Ovary (tissue), 9 donors: ENCODE results near the gene SPATA33. TPM values are rescaled to one million over a fixed set of nuclear protein-coding genes. Genes with fewer than 3 reads are reported as not detected.

Source experiments
- DNase-seq, 5 donors: peaks; one replicate each; pipeline ENCODE4 v3.0.0-alpha.2; 2019 to 2020
- H3K27ac ChIP-seq, 2 donors: fragments of 200-600 bp; one replicate each; pipeline versions ENCODE4 v1.5.1 to v1.8.0; 2019 to 2022
- H3K27me3 ChIP-seq: fragments of 200-600 bp; one replicate; pipeline ENCODE4 v1.8.0; 2022
- H3K36me3 ChIP-seq: fragments of 200-600 bp; sonication (generic); one replicate; pipeline ENCODE4 v1.5.1; 2019
- H3K4me1 ChIP-seq: one replicate; pipeline ENCODE4 v1.8.1; 2013; ENCODE audit warnings: mild to moderate bottlenecking, moderate library complexity; ENCODE audit not compliant: insufficient read depth
- H3K4me3 ChIP-seq: fragments of 200-600 bp; sonication (generic); one replicate; pipeline ENCODE4 v1.5.1; 2017
- H3K9me3 ChIP-seq, 2 donors: fragments of 200-600 bp in 1 of 2; sonication (generic) in 1 of 2; one replicate each; pipeline versions ENCODE4 v1.5.1 to v1.8.1; 2013 to 2019; ENCODE audit warnings: mild to moderate bottlenecking in 1 of 2, moderate library complexity in 1 of 2
- EP300 ChIP-seq: sonication (generic); formaldehyde crosslinking; IDR thresholded peaks from one replicate; pipeline ENCODE4 v1.6.1; 2017; ENCODE audit warnings: antibody characterized with exemption
- POLR2A ChIP-seq: fragments of 450-650 bp; IDR thresholded peaks from one replicate; pipeline ENCODE4 v1.6.1; 2017; ENCODE audit warnings: antibody characterized with exemption, mild to moderate bottlenecking, moderate library complexity
- WGBS, 3 donors: extraction: QIAGEN DNeasy Blood & Tissue Kit in 1 of 3; methylation state at CpG; one replicate each; pipeline versions ENCODE4 v1.1.5 to v1.1.7; 2013 to 2017; 5-methylcytosine and 5-hydroxymethylcytosine counted together
- intact Hi-C, 4 donors: fragments of 100-400 bp; cut with DNase I; formaldehyde crosslinking; loops; one replicate each; pipeline versions ENCODE4 v1.11.0 to v1.15.1; 2022 to 2023
- polyA plus RNA-seq, 2 donors: library from polyadenylated mRNA; stranded (reverse); fragments of 200-250 nt in 1 of 2; fragments of 350-450 nt in 1 of 2; fragmentation: Illumina TruSeq in 1 of 2; extraction: RNeasy Lipid Tissue Mini Kit (QIAGEN cat#74804) in 1 of 2; gene quantifications; one replicate each; pipeline ENCODE4 v1.2.3, GENCODE V29; 2013 to 2014
- total RNA-seq, 7 donors: library from RNA; depleted of rRNA in 2 of 7; stranded (reverse); fragments of >200 nt in 2 of 7; fragmentation: NEBNext Ultra II Directional in 3 of 7; extraction: Animal tissue kit (Norgen Biotek cat#: 25700) in 3 of 7; gene quantifications; one replicate each; pipeline versions ENCODE4 v1.1.0 to v1.2.4, GENCODE V29; 2016 to 2023
- TF ChIP-seq, protein P1 (sequence below), 3 donors: fragments of 450-650 bp in 2 of 3; fragments of 200-600 bp in 1 of 3; IDR thresholded peaks; one replicate each; pipeline versions ENCODE4 v1.5.1 to v1.8.0; 2016 to 2022; ENCODE audit warnings: antibody characterized with exemption in 3 of 3, mild to moderate bottlenecking in 1 of 3
- donor health status: DM: no; HTN: no; CAD: no; lungs with moderate emphysema.
- donor health status: DM: no; HTN: no; CAD: no.
- donor health status: Bipolar disorder and iron deficiency.
- donor health status: DM: yes; HTN: yes; CAD: no.
- donor health status: DM: no; HTN: no; CAD: no.
- donor health status: DM: yes; HTN: yes; CAD: no.

Gene SPATA33
- total and polyA plus RNA-seq, 9 donors, result 1.5 to 8.2 (median 4.7) TPM

DNA sequence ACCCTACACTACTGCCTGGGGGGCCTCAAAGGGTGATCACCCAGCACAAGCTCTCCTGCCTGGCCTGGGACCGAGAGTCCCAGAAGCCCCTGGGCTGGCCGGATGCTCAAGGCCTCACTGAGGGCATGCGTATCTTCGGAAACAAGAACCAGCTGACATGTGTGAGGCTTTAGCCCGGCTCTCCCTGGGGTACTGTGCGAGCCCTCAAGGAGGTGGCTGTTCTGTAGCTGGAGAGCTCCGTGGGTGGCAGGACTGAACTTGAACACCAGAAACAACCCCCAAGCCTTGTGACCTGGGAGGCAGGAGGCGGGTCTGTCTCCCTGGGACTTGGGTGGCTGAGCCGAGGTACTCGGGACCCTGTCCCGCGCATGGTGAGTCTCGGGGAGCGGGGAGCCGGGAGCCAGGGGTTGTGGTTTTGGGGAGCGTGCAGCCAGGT, 37.2 kb upstream of the SPATA33 start:
- no peaks in the 10 kb centered on the region for H3K4me1 ChIP-seq
- intact Hi-C loops, result no loop called here
- H3K9me3 ChIP-seq, result no peaks in the 10 kb centered on the region
- no peak overlapping the region for H3K4me3 ChIP-seq
- no peaks in the 10 kb centered on the region for H3K27me3 ChIP-seq
- WGBS, 3 donors, result 67 to 68% (median 68%) methylated on average over 16 of the region's 16 CpGs
- DNase-seq, result no peak
- TF ChIP-seq EP300, result no peak
- no peak for TF ChIP-seq POLR2A
- H3K27ac ChIP-seq, result no peak overlapping the region
- no peaks in the 10 kb centered on the region for H3K36me3 ChIP-seq

DNA sequence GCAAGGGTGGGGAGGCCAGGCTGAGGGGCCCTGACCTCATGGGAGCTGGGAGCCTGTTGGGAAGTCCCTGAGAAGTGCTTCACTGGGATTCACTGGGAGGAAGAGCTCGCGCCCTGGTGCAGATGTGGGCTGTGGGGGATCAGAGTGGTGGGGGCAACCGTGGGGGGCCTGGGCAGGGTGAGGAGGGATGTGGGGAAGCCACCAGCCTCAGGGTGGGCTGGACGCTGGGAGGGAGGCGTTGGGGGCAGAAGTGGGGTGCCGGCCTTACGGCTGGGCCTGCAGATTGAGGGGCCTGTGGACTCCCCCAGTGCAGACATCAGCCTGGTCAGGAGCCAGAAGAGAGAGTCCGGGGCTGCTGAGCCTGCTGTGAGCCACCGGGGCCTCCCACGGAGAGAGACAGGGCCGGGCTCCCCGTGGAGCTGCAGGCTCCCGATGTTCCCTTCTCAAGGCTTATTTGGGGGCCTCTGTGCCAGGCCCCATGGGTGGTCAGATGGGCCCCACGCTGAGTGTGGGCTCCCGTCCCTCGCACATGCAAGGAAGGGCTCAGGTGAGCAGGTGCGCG, 36.4 kb upstream of the SPATA33 start:
- WGBS, 3 donors, result 77 to 79% (median 77%) methylated on average over 18 of the region's 18 CpGs
- Histone ChIP-seq H3K9me3 (no peaks in the 10 kb centered on the region), H3K36me3 (no peaks in the 10 kb centered on the region), H3K4me1 (no peaks in the 10 kb centered on the region), H3K4me3 (no peak overlapping the region), H3K27ac (no peak overlapping the region), H3K27me3 (no peaks in the 10 kb centered on the region)
- intact Hi-C loops, result no loop called here
- DNase-seq, result no peak
- TF ChIP-seq POLR2A, result no peak
- TF ChIP-seq, protein P1, sequence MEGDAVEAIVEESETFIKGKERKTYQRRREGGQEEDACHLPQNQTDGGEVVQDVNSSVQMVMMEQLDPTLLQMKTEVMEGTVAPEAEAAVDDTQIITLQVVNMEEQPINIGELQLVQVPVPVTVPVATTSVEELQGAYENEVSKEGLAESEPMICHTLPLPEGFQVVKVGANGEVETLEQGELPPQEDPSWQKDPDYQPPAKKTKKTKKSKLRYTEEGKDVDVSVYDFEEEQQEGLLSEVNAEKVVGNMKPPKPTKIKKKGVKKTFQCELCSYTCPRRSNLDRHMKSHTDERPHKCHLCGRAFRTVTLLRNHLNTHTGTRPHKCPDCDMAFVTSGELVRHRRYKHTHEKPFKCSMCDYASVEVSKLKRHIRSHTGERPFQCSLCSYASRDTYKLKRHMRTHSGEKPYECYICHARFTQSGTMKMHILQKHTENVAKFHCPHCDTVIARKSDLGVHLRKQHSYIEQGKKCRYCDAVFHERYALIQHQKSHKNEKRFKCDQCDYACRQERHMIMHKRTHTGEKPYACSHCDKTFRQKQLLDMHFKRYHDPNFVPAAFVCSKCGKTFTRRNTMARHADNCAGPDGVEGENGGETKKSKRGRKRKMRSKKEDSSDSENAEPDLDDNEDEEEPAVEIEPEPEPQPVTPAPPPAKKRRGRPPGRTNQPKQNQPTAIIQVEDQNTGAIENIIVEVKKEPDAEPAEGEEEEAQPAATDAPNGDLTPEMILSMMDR (IDR thresholded peaks at IDR 0.05), result no peak
- no peak for TF ChIP-seq EP300

DNA sequence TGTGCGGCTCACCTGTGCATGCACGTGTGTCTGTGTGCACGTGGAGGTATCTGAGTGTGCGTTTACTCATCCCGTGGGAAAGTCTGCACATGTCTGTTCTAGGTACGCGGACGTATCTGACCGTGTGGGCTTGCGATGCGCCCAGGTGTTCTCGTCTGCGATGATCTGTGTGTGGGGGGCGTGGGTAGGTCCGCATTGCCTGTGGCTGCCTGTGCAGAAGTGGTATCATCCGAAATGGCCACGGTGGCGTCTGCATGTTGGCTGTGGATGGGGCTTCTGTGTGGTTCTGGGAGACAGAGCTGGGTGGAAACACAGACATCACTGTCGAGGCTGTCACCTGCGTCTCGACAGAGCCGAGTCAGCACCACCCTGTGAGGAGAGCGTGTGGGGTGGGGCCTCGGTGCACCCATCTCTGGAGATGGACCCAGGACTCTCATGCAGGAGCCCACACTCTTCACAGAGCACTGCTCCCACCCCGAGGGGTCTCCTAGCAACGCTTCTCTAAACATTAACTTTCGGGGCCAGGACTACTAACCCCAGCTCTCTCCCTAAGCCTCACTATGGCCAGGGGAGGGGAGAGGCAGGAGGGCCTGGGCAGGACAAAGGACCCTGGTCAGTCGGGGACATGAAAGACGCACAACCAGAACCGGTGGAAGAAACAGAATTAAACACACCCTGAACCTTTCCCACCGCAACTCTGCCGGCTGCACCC, 35.8 kb upstream of the SPATA33 start:
- intact Hi-C loops, result no loop called here
- no peak overlapping the region for H3K4me3 ChIP-seq
- TF ChIP-seq POLR2A (no peak), EP300 (no peak)
- TF ChIP-seq, protein P1 (IDR thresholded peaks at IDR 0.05), result no peak
- no peaks in the 10 kb centered on the region for H3K36me3 ChIP-seq
- DNase-seq, result no peak
- no peaks in the 10 kb centered on the region for H3K27me3 ChIP-seq
- no peaks in the 10 kb centered on the region for H3K9me3 ChIP-seq
- no peaks in the 10 kb centered on the region for H3K4me1 ChIP-seq
- WGBS, 3 donors, result 82 to 88% (median 85%) methylated on average over 32 of the region's 32 CpGs
- no peak overlapping the region for H3K27ac ChIP-seq

DNA sequence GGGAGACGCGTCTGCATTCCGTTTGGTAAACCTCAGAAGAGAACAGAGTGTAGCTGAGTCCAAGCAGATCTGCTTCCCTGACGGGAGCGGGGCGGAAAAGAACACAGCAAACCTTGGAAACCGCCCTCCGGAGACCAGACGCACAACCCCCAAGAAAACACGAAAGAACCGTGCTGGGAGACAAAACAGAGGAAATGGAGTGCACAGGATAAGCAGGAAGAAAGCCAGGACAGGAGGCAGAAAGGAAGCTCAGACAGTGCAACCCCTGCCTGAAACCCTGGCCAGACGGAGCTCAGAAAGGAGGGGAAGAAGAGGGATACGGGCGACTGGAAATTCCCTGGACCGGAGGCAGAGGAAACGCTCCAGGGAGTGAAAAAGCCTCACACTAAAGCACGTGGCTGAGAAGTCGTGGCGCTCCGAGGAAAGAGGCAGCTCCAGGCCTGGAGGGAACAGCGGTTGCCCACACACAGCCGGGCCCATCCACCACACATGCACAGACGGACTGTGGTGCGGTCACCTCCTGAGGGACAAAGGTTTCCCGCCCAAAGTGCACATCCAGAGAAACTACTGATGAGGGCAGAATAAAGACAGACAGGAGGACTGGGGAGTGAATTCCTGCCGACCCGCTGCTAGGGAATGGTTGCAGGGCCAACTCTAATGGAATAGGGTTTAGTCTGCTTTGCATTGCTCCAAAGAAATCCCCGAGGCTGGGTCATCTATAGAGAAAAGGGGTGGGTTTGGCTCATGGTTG, 34.0 kb upstream of the SPATA33 start:
- H3K4me1 ChIP-seq, result no peaks in the 10 kb centered on the region
- H3K9me3 ChIP-seq, result no peaks in the 10 kb centered on the region
- H3K4me3 ChIP-seq, result no peak overlapping the region
- TF ChIP-seq EP300 (no peak), POLR2A (no peak)
- TF ChIP-seq, protein P1 (IDR thresholded peaks at IDR 0.05), result no peak
- intact Hi-C loops, result no loop called here
- H3K27me3 ChIP-seq, result no peaks in the 10 kb centered on the region
- 25 to 29% (median 28%) methylated on average over 28 of the region's 28 CpGs for WGBS, 3 donors
- no peak overlapping the region for H3K27ac ChIP-seq
- no peak for DNase-seq
- no peaks in the 10 kb centered on the region for H3K36me3 ChIP-seq
